H1 (cell line): ENCODE results near the gene MTURN. TPM values are rescaled to one million over a fixed set of nuclear protein-coding genes. Genes with fewer than 3 reads are reported as not detected.

Experiments
- CBX8 ChIP-seq: fragments of 300-800, 300-1000 bp; sonication (generic); IDR thresholded peaks from 2 replicates; pipeline ENCODE4 v1.7.1; 2016; ENCODE audit warnings: low read depth, low read length, borderline replicate concordance
- NANOG ChIP-seq: IDR thresholded peaks from 2 replicates; pipeline ENCODE4 v1.6.1; 2011; ENCODE audit warnings: low read length, low read depth, mild to moderate bottlenecking, inconsistent platforms; ENCODE audit not compliant: insufficient read depth, poor library complexity, severe bottlenecking
- polyA plus RNA-seq, 7 experiments: library from polyadenylated mRNA; depleted of rRNA in 3 of 7; stranded (reverse) in 5 of 7; unstranded in 2 of 7; fragments of >200 nt in 5 of 7; fragments of 200-250 nt in 2 of 7; gene quantifications; 1 replicate in 5 of 7; 2 replicates in 1 of 7; 4 replicates in 1 of 7; pipeline versions ENCODE4 v1.2.1 to v1.2.3, GENCODE V29; 2011 to 2013; ENCODE audit warnings: missing spikeins in 2 of 7, mixed read lengths in 2 of 7
- total RNA-seq: library from RNA; stranded (reverse); fragmentation: NEBNext Ultra II Directional; extraction: Animal tissue kit (Norgen Biotek cat#: 25700); gene quantifications from 2 replicates; pipeline ENCODE4 v1.2.1, GENCODE V29; 2021

MTURN gene
- total and polyA plus RNA-seq, 2 of the 8 experiments (the other 6 are each of a cell fraction or from before 2014, with no cell fraction given): 2.6 to 5.8 TPM

DNA sequence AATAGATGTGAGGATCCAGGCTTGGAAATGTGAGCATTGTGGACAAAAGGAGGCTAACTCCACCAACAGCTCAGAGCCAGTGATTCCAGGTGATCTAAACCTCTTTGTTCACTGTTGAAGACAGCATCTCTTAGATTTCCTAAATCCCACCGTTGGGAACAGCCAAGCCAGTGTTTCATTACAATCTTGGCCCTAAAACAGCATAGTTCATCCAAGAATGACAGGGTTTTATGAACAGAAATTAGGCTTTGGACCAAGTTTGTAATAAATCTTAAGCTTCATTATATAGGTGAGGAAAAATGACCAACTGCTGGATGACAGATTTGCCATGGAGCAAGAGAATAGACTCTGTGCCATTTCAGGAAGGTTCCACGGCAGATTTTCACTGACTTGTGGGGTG, 65.8 kb downstream of the MTURN start (continued):
- TF ChIP-seq NANOG (no peak), CBX8 (no peak)
